GM12891 (cell line): ENCODE measurements around the gene RAB8A.
A peak's percentile ranks its signal among the peaks of the same experiment; 100 is the strongest.

Source experiments
- PAX5 ChIP-seq: IDR thresholded peaks from 2 replicates; pipeline ENCODE4 v1.6.1; 2011; ENCODE audit warnings: low read length, moderate library complexity, mild to moderate bottlenecking; ENCODE audit not compliant: insufficient read depth, severe bottlenecking
- POLR2A ChIP-seq: IDR thresholded peaks from 2 replicates; pipeline ENCODE4 v1.6.1; 2011; ENCODE audit warnings: low read depth, low read length, control low read depth
- POLR2AphosphoS5 ChIP-seq: IDR thresholded peaks from 2 replicates; pipeline ENCODE4 v1.6.1; 2011; ENCODE audit warnings: low read depth, low read length, control low read depth
- POU2F2 ChIP-seq: IDR thresholded peaks from 2 replicates; pipeline ENCODE4 v1.6.1; 2011; ENCODE audit warnings: low read depth, mild to moderate bottlenecking, control low read depth, low read length, moderate library complexity
- SPI1 ChIP-seq: IDR thresholded peaks from 2 replicates; pipeline ENCODE4 v1.6.1; 2011; ENCODE audit warnings: low read depth, low read length, control low read depth
- TAF1 ChIP-seq: IDR thresholded peaks from 2 replicates; pipeline ENCODE4 v1.6.1; 2011; ENCODE audit warnings: low read depth, low read length, control low read depth

DNA sequence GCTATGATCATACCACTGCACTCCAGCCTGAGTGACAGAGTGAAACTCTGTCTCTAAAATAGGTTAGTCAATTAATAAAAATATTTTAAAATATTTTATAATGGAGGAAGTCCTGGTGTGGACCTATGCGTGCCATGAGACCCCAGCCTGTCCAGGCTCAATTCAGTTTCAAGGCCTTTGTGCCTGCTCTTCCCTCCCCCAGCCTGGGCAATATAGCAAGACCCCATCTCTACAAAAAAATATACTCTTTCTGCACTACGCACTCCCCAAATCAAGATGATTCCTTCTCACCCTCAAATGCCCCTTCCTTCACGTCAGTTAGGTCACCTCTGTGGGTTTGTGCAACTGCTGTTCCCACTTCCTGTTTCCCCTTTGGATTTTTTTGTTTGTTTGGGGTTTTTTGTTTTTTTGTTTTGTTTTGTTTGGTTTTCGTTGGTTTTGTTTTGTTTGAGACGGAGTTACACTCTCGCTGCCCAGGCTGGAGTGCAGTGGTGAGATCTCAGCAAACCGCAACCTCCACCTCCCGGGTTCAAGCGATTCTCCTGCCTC, 30.4 kb downstream of the RAB8A start:
- TF ChIP-seq POLR2A (no peak), POLR2AphosphoS5 (no peak), PAX5 (no peak), TAF1 (no peak), SPI1 (peak; percentile 77), POU2F2 (no peak)
